Measurements from ENCODE around the gene CBLN3. TPM values are rescaled to one million over a fixed set of nuclear protein-coding genes. Genes with fewer than 3 reads are reported as not detected.

CBLN3 gene
- total and polyA plus RNA-seq, 2 of the 4 experiments (the other 2 are of a cell fraction): 0.72 to 4.5 TPM

- POLR2A ChIA-PET (ENCODE audit: unreplicated experiment): interaction anchor here (0.6 to 1.3 kb wide), 2 partner anchors 10 to 36 kb away, joined by 3 to 7 read pairs; no protein-coding TSS in a partner anchor
- dilution Hi-C loops (cut with HindIII; ENCODE audit: low sequenced_read_pairs, unreplicated experiment): no loop called here
Observed at GRCh38 chr14:24389226-24389848, 40.1 kb downstream of the CBLN3 start.

More at GRCh38 chr14:24389226-24389848, 40.1 kb downstream of the CBLN3 start:
- BruUV-seq (replicated peaks): no TSS peak
- Histone ChIP-seq H3K4me1 (ENCODE audit: control insufficient read depth, insufficient read depth, low read length) (peaks cover 7% of the 10 kb centered on the region), H3K4ac (ENCODE audit: low read depth, low read length) (no peak overlapping the region), H3K9me3 (ENCODE audit: control insufficient read depth, insufficient read depth, low read length) (no peaks in the 10 kb centered on the region), H2AK5ac (ENCODE audit: low read depth, low read length) (0 out of 2 replicates have a peak overlapping the region, but pooled peaks have one; percentile 14), H2BK5ac (ENCODE audit: low read depth, low read length, poor library complexity, severe bottlenecking) (no peak overlapping the region), H4K91ac (ENCODE audit: insufficient read depth, low read depth, low read length) (no peak overlapping the region), H3K23ac (ENCODE audit: low read depth, low read length) (no peak overlapping the region), H3K4me2 (ENCODE audit: low read depth, low read length) (peak overlapping the region; percentile 64), H3K9me1 (ENCODE audit: insufficient read depth, low read length) (0 out of 2 replicates have a peak, but pooled peaks cover 2% of the 10 kb centered on the region), H3K27ac (ENCODE audit: insufficient read depth, low read length) (peak overlapping the region; percentile 34; the same call in 1 of the 2 replicates), H4K20me1 (ENCODE audit: insufficient read depth, low read length) (no peaks in the 10 kb centered on the region), H3K9ac (ENCODE audit: low read depth, low read length) (no peak overlapping the region), H3K18ac (ENCODE audit: low read depth, low read length) (no peak overlapping the region), H3K79me1 (ENCODE audit: low read depth in 1 of 2, low read length in 2 of 2) (no peaks in the 10 kb centered on the region), H3K56ac (ENCODE audit: extremely low read depth, insufficient read depth, low read length) (no peak overlapping the region), H3K36me3 (ENCODE audit: control insufficient read depth, insufficient read depth, low read length) (no peaks in the 10 kb centered on the region), H4K8ac (ENCODE audit: low read depth in 2 of 2, low read length in 2 of 2) (peak overlapping the region in 1 of 2 experiments; percentile 7; a peak in 1 of 4 replicates), H2AFZ (replicated peaks; ENCODE audit: low read length, poor library complexity) (peak overlapping the region; percentile 68), H3K4me3 (ENCODE audit: insufficient read depth, low read depth, low read length) (no peak overlapping the region), H4K5ac (ENCODE audit: low read depth, low read length) (no peak overlapping the region), H3K14ac (replicated peaks; ENCODE audit: low read depth, low read length) (peak overlapping the region; percentile 11; the same call in 1 of the 2 replicates), H3K27me3 (ENCODE audit: control insufficient read depth, insufficient read depth, low read length) (peaks cover 5% of the 10 kb centered on the region), H2BK120ac (ENCODE audit: low read depth, low read length) (no peak overlapping the region), H2AK9ac (replicated peaks; ENCODE audit: low read depth, low read length, poor library complexity) (no peak overlapping the region), H2BK20ac (ENCODE audit: low read depth, low read length) (peak overlapping the region; percentile 22; the same call in 1 of the 2 replicates), H2BK15ac (ENCODE audit: low read depth, low read length) (no peak overlapping the region)
- peak; percentile 79 for ATAC-seq (ENCODE audit: low read depth)
- DNase-seq: peak; percentile 64
- WGBS, 2 experiments (ENCODE audit: extremely low coverage in 2 of 2, insufficient read length in 1 of 2): 16% methylated on average over 3 of the region's 11 CpGs; no CpG with 5 or more reads in 1 of the 2 experiments
- in situ Hi-C loops (cut with MboI; ENCODE audit: low sequenced_read_pairs): no loop called here
- CTCF ChIA-PET: no interaction called here
- TF ChIP-seq USF2 (IDR thresholded peaks at IDR 0.05; ENCODE audit: low read depth, low read length) (peak; percentile 87), NFE2L2 (IDR thresholded peaks at IDR 0.05; ENCODE audit: low read depth, low read length) (no peak), RCOR1 (IDR thresholded peaks at IDR 0.05; ENCODE audit: insufficient replicate concordance, low read length) (no peak)
- intact Hi-C loops (cut with micrococcal nuclease): no loop called here

Measured in IMR-90 (cell line).